Subcutaneous abdominal adipose tissue (tissue), 5 donors: ENCODE data around the gene HOXC12.

Experiments used
- H3K27ac ChIP-seq: one replicate; pipeline ENCODE4 v1.7.0; 2013; ENCODE audit warnings: low read depth, mild to moderate bottlenecking, inconsistent platforms, low read length, moderate library complexity
- H3K27me3 ChIP-seq, 5 donors: one replicate each; pipeline ENCODE4 v1.7.0; 2013; ENCODE audit warnings: low read length in 5 of 5, inconsistent platforms in 1 of 5; ENCODE audit not compliant: control insufficient read depth in 5 of 5, insufficient read depth in 4 of 5
- H3K36me3 ChIP-seq, 5 donors: one replicate each; pipeline ENCODE4 v1.7.0; 2013; ENCODE audit warnings: low read length in 5 of 5; ENCODE audit not compliant: control insufficient read depth in 5 of 5, insufficient read depth in 5 of 5
- H3K4me1 ChIP-seq, 5 donors: one replicate each; pipeline ENCODE4 v1.7.0; 2013; ENCODE audit warnings: low read length in 5 of 5, mild to moderate bottlenecking in 3 of 5, moderate library complexity in 1 of 5; ENCODE audit not compliant: control insufficient read depth in 5 of 5, insufficient read depth in 5 of 5
- H3K4me3 ChIP-seq, 5 donors: one replicate each; pipeline ENCODE4 v1.7.0; 2013; ENCODE audit warnings: low read length in 5 of 5, low read depth in 1 of 5
- H3K9ac ChIP-seq, 5 donors: one replicate each; pipeline ENCODE4 v1.7.0; 2013; ENCODE audit warnings: low read length in 5 of 5, mild to moderate bottlenecking in 4 of 5, moderate library complexity in 3 of 5
- H3K9me3 ChIP-seq, 5 donors: one replicate each; pipeline ENCODE4 v1.7.0; 2013; ENCODE audit warnings: low read length in 5 of 5; ENCODE audit not compliant: control insufficient read depth in 5 of 5
- donor health status: healthy.
- donor health status: healthy.
- donor health status: healthy.
- donor health status: healthy.
- donor health status: healthy.

The HOXC12 gene

DNA sequence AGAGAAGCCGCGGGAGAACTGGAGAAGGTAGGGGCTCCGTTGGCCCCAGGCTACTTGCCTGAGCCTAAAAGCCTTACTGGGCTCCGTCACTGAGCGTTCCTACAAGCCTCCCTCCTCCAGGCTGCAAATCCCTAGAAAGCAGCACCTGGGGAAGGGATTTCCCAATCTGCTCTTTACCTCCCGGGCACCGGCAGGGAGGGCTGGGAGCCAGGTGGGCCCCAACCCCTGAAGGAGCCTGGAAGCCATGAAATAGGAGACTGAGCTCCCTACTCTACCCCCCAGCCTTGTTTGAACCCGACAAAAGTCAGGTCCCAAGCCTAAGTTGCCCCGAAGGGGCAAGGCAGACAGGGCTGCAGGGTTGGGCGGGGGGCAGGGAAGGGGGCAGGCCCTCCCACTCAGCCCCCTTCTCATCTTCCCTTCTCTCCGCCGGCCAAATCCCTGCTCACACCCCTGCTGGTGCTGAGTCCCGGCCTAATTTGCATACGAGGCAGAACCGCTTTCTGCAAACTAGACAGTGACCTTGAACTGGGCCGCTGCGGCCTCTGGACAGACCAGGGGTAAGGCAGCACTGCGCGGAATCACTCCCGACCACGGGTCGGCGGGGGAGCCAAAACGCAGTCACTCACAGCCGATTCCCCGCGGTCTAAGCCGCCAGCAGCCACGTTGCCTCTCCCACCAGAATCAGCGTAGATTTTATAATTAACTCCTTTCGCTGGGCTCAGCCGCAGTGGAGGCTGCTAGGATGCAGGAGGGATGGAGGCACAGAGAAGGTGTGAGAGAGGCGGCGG lies 3.7 kb upstream of the HOXC12 start:
- Histone ChIP-seq H3K4me3 (no peak overlapping the region), H3K27me3 (peaks cover 72 to 88% (median 80%) of the 10 kb centered on the region in 5 donors)

DNA sequence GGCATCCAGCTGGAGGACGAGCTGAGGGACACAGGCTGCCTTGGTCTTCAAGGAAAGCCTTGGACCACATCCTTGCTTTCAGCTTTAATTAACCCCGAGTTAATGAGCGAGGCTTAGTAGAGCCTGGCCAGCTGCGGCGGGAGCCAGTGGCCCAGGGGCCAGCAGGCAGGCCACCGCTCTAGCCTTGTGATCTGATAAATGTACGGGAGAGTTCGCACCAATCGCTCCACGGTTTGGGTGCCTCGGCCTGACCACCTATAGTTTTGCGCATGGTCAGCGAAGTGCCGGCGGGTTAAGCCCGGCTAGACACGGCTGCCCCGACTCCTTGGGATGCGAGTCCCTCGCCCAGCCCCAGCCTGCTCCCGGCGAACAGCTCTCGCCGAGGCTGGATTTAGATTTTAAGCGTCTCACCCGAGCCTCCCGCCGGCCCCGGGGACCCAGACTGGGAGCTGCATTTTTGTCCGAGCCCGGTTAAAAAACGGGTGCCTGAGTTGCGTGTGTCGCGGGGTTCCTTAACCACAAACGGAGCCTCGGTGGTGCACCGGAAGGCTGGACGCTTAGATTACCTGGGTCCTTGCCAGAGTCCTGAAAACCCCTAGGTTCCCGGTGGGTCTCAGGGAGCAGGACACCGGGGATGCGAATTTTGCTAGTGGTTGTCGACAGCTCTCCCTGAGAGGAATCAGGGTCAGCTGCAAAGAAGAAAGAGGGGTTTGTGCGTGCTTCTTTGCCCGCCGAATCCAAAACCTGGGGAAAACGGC lies 2.9 kb upstream of the HOXC12 start:
- Histone ChIP-seq H3K27me3 (peaks cover 72 to 89% (median 80%) of the 10 kb centered on the region in 5 donors), H3K36me3 (no peaks in the 10 kb centered on the region), H3K9ac (no peak overlapping the region), H3K4me3 (no peak overlapping the region), H3K27ac (no peak overlapping the region), H3K4me1 (peaks cover 0 to 32% (median 18%) of the 10 kb centered on the region in 5 donors), H3K9me3 (no peaks in the 10 kb centered on the region)

More for the DNA sequence above, 3.7 kb upstream of the HOXC12 start:
- H3K27ac ChIP-seq: no peak overlapping the region
- no peaks in the 10 kb centered on the region for H3K36me3 ChIP-seq
- H3K9ac ChIP-seq: no peak overlapping the region
- H3K9me3 ChIP-seq: no peaks in the 10 kb centered on the region
- peaks cover 0 to 32% (median 18%) of the 10 kb centered on the region in 5 donors for H3K4me1 ChIP-seq

DNA sequence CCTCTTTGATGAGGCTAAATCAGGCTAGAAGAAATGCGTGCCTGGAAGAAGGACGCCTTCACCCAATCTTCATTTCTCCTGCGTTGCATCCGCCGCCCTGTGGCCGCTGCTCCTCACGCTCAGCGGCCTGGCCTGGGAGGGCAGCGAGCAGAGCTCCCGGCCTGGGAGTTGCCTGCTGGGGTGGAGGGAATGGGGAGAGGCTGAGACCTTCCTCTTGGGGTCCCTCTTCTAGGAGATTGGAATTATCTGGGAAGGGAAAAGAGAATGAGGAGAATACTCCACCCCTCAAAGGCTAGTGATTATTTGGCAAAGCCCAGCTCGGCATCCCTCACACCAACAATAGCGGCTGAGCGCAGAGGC lies 2.4 kb upstream of the HOXC12 start:
- Histone ChIP-seq H3K4me3 (no peak overlapping the region), H3K9ac (no peak overlapping the region), H3K4me1 (peaks cover 0 to 32% (median 18%) of the 10 kb centered on the region in 5 donors), H3K27me3 (peaks cover 77 to 91% (median 82%) of the 10 kb centered on the region in 5 donors), H3K36me3 (no peaks in the 10 kb centered on the region), H3K27ac (no peak overlapping the region), H3K9me3 (no peaks in the 10 kb centered on the region)

DNA sequence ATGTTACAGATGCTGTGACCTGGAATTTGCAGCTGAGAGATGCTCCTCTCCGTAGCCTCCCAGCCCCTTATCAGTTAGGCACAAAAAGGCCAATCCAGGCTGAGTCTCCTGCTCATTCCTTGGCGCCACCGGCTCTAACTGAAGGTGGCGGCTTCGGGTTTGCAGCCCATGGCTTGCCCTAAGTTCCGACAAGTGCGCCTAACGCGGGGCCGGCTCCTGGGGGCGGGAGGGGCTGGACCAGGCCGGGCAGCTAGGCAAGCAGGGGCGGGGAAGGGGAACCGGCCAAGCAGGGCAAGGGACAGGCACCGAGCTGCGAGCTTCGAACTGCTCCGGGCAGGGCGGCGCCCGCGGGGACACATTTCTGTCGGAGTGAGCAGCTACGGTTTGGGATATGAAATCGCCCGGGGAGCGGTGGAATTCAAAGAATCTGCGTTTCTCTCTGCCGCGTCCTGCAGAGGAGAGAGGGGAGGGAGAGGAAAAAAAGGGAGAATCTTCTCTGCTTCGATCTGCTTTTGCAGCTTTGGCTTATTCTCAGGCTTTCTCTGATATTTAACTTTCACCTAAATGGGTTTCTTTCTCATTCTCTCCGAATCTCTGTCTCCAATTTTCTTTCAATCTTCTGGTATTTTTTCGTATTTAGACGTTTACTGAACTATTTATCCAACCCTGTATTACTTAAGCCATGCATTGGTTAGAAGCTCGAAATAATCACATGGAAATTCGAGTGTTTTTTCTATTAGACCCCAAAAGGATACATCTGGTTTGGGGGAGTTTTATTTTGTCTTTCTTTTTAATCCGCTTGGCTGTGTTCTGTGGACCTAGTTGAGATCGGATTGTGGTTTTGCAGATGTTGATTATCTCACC lies 1.6 kb upstream of the HOXC12 start:
- Histone ChIP-seq H3K9me3 (no peaks in the 10 kb centered on the region), H3K27me3 (peaks cover 80 to 91% (median 84%) of the 10 kb centered on the region in 5 donors), H3K4me3 (no peak overlapping the region), H3K27ac (no peak overlapping the region), H3K4me1 (peaks cover 0 to 32% (median 18%) of the 10 kb centered on the region in 5 donors), H3K9ac (no peak overlapping the region), H3K36me3 (no peaks in the 10 kb centered on the region)

DNA sequence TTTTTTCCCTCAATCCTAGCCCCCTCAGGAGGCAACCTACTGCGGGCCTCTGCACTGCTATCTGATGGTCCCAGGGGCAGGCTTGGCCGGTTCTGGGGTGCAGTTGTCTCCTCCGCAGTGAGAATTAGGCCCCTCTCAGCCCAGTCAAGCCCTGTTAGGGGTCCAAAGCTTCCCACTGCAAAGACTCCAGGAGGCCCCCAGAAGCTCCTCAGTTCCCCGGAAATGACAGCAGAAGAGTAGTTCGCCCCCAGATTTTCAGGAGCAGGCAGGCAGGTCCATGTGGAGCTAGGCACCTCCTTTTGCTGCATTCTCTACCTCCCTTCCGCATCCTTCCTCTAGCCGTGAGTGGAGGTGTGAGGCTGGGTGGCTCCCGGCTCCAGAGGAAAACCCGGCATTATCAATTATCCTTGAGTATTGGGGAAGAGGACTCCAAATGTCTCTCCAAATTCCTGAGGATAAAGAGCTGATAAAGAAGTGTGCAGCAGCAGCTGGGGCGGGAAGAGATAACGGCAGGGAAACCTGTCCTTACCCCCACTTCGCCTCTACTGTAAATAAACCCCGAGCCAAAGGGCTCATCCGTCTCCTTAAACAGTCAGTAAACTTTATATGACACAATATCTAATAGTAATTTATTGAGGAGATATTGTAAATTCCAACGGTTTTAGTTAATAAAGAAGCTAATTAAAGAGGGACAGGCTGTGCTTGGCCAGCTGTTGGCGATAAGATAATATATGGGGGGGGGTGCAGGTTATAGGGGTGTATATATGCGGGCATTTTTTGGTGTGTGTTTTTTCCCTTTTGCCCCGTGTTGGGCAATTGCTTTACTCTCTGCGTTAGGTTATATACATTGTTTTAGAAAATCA lies 641 bp upstream of the HOXC12 start:
- peaks cover 84 to 94% (median 88%) of the 10 kb centered on the region in 5 donors for H3K27me3 ChIP-seq

DNA sequence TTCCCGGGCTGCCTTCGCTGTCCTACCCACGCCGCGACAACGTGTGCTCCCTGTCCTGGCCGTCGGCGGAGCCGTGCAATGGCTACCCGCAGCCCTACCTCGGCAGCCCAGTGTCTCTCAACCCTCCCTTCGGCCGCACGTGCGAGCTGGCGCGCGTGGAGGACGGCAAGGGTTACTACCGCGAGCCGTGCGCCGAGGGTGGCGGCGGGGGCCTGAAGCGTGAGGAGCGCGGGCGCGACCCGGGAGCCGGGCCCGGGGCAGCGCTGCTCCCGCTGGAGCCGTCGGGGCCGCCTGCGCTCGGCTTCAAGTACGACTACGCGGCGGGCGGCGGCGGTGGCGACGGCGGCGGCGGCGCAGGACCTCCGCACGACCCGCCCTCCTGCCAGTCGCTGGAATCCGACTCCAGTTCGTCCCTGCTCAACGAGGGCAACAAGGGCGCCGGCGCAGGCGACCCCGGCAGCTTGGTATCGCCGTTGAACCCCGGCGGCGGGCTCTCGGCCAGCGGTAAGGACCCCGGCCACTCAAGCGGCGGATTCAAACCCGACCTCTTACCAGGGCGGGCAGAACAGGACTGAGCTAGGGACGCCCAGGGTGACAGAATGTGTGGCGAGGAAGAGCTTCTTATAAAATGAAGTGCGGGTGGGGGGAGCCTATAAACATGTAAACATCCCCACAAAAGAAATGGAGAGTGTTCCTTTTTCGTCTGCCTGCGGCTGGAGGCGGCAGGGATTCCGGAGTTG lies 503 bp downstream of the HOXC12 start:
- no peaks in the 10 kb centered on the region for H3K36me3 ChIP-seq
- H3K4me1 ChIP-seq: peaks cover 0 to 32% (median 18%) of the 10 kb centered on the region in 5 donors
- no peak overlapping the region for H3K27ac ChIP-seq
- H3K27me3 ChIP-seq: peaks cover 84 to 95% (median 89%) of the 10 kb centered on the region in 5 donors
- H3K9me3 ChIP-seq: no peaks in the 10 kb centered on the region
- no peak overlapping the region for H3K4me3 ChIP-seq
- H3K9ac ChIP-seq: no peak overlapping the region

More for the DNA sequence above, 641 bp upstream of the HOXC12 start:
- Histone ChIP-seq H3K27ac (no peak overlapping the region), H3K4me3 (no peak overlapping the region), H3K4me1 (peaks cover 0 to 32% (median 18%) of the 10 kb centered on the region in 5 donors), H3K9me3 (no peaks in the 10 kb centered on the region), H3K9ac (no peak overlapping the region), H3K36me3 (no peaks in the 10 kb centered on the region)

DNA sequence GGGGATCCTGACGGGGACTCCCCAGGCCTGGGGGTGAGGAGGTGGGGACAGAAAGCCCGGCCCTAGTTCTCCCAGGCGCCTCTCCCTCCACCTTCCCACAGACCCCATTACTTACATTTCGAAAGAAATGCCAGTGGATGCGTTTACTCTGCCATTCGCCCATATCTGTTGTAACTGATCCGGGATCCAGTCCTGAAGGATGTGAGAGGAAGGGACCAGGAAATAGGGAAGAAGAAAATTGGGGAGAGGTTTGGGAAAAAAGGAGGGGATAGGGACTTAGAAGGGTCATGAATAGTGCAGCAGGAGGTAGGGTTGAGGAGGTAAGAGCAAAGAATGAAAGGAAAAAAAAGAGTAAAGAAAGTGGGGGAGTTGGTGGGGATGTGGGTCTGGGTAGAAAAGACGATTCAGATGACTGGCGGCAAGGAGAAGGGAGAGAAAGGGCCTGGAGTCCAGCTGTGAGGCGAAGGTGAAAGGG lies 1.1 kb downstream of the HOXC12 start:
- peaks cover 83 to 95% (median 89%) of the 10 kb centered on the region in 5 donors for H3K27me3 ChIP-seq

DNA sequence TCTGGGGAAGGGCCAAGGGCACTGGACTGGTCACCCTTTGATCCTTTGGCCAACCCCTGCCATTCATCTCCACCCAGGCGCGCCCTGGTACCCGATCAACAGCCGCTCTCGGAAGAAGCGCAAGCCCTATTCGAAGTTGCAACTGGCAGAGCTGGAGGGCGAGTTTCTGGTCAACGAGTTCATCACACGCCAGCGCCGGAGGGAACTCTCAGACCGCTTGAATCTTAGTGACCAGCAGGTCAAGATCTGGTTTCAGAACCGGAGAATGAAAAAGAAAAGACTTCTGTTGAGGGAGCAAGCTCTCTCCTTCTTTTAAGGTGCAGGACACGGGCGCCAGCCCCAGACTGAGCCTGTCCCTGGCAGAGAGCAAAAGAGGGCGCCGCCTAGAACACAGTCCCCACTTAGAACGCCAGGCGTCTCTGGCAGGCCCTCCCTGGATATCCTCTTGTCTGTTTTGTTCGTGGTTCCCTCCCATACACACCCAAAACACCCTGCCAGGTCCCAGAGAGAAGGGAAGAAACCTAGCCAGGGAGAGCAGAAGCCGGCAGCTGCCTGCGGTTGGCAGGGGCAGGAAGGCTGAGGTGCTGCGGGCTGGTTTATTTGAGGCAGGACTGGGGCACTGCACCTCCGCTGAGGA lies 1.7 kb downstream of the HOXC12 start:
- H3K4me1 ChIP-seq: peaks cover 0 to 39% (median 24%) of the 10 kb centered on the region in 5 donors
- no peak overlapping the region for H3K4me3 ChIP-seq
- H3K27me3 ChIP-seq: peaks cover 83 to 95% (median 89%) of the 10 kb centered on the region in 5 donors
- no peaks in the 10 kb centered on the region for H3K36me3 ChIP-seq
- H3K9ac ChIP-seq: no peak overlapping the region
- H3K9me3 ChIP-seq: peaks cover 0 to 2% (median 0%) of the 10 kb centered on the region in 5 donors
- H3K27ac ChIP-seq: no peak overlapping the region

More for the DNA sequence above, 1.1 kb downstream of the HOXC12 start:
- Histone ChIP-seq H3K4me1 (peaks cover 0 to 33% (median 19%) of the 10 kb centered on the region in 5 donors), H3K9me3 (peaks cover 0 to 2% (median 0%) of the 10 kb centered on the region in 5 donors), H3K36me3 (no peaks in the 10 kb centered on the region), H3K9ac (no peak overlapping the region), H3K27ac (no peak overlapping the region), H3K4me3 (no peak overlapping the region)
